Activated CD8-positive, alpha-beta memory T cell treated with anti-CD3 and anti-CD28 coated beads, Interleukin-2, amount 50 U/mL, for 4 hours (primary cell): ENCODE results near the gene CEP295NL.
"Not testable (repeated sequence)": the region's sequence is repeated elsewhere in the genome, so short reads cannot be mapped to it uniquely, and the experiment has no call there.

Experiments
- DNase-seq: peaks from one replicate; pipeline ENCODE4 v3.0.0-alpha.2; 2020

CEP295NL gene

GRCh38 chr17:78929908-78930775 is 27.1 kb upstream of the CEP295NL start:
- DNase-seq, result no peak

- no peak for DNase-seq
Measured at GRCh38 chr17:78925662-78926555, 22.9 kb upstream of the CEP295NL start.

DNA sequence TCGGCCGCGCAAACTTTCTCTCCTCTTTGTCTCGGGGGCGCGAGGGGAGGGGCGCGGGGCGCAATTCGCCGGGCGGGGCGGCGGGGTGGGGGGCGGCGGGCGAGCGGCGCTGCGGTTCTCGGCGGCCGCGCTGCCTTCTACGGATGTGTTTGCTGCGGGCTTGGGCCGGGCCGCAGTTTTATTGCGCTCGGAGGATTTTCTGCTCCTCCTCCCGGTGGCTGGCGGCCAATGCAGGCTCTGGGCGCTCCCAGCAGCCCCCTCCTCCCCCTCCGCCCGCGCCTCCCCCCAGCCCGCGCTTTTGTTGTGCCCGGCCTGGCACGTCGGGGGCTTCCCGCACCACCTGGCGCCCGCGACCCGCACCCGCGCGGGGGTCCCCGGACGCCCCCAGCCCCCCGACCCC is 22.2 kb upstream of the CEP295NL start, which contains the start of gene TIMP2:
Gene TIMP2 (minus strand): TSS at position 154 of the 400 bp plus-strand sequence. CDS start 299 bp downstream, outside the sequence.
- peak; percentile 68 for DNase-seq

GRCh38 chr17:78924481-78925151 is 21.6 kb upstream of the CEP295NL start:
- no peak for DNase-seq

DNA sequence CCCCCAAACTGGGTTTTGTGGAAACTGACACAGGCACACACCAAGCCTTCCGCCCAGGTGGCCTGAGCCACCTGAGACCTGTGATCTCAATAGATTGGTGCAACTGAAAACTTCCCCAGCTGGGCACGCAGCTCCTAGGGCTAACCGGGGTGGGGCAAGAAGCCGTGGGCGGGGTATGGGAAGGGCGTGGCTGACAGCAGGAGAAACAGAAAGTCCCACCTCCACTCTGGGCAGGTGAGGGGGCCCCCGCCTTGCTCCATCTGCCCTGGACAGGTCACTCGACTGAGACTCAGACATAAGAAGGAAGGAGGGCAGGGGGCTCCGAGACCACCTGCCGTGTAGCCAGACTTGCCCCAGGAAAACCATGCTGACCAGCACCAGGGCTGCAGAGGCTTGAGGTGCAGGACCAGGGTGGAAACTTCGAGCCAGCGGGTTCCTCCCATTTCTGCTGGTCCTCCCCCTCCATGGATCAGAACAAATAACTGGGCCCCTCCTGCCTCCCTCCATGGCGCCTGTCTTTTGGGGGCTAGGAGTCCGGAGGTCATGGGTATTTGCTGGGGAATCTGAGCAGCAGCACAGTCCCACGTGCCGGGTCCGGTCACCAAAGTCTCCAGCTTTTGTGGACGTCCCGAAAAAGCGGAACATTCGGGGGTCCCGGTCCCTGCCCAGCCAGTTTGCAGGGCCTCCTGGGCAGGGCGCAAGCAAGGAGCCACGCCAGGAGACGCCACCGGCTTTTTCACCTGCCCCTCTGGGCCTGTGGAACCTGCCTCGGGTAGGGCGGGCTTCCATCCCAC is 20.9 kb upstream of the CEP295NL start:
- DNase-seq, result peak; percentile 60

- no peak for DNase-seq
Measured at GRCh38 chr17:78922816-78923498, 20.0 kb upstream of the CEP295NL start.

GRCh38 chr17:78921437-78921971 is 18.5 kb upstream of the CEP295NL start:
- DNase-seq, result no peak

DNA sequence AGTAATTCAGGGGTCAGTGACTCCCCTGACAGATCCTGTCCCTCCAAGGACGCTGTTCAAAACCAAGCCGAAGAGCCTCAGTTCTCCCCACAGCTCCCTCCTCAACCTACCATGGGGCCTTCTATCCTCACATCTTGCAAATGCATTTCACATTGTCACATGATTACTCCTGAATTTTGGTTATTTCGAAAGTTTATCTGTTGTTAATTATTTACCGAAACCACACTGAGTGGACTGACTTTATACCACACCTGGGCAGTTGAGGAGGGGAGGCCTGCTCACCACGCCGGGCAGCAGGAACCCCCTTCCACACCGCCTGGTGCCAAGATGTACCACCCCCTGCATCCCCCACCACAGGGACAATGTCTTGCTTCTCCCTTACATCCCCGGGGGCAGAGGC is 17.5 kb upstream of the CEP295NL start:
- no peak for DNase-seq

- no peak for DNase-seq
Measured at GRCh38 chr17:78919861-78920450, 17.0 kb upstream of the CEP295NL start.

- DNase-seq, result no peak
Measured at GRCh38 chr17:78918979-78919378, 16.0 kb upstream of the CEP295NL start.

GRCh38 chr17:78917451-78918275 is 14.7 kb upstream of the CEP295NL start:
- no peak for DNase-seq

- DNase-seq, result no peak
Measured at GRCh38 chr17:78915872-78916632, 13.1 kb upstream of the CEP295NL start.

GRCh38 chr17:78913115-78913514 is 10.1 kb upstream of the CEP295NL start:
- no peak for DNase-seq

- DNase-seq, result no peak
Measured at GRCh38 chr17:78912082-78912481, 9.1 kb upstream of the CEP295NL start.

DNA sequence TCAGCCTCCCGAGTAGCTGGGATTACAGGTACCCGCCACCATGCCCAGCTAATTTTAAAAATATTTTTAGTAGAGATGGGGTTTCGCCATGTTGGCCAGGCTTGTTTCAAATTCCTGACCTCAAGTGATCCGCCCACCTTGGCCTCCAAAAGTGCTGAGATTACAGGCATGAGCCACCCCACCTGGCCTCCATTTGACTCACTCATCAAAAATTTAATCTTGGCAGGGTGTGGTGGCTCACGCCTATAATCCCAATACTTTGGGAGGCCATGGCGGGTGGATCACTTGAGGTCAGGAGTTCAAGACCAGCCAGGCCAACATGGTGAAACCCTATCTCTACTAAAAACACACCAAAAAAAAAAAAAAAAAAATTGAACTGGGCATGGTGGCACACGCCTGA is 8.5 kb upstream of the CEP295NL start:
- DNase-seq, result not testable (repeated sequence)

- DNase-seq, result no peak
Measured at GRCh38 chr17:78910497-78911284, 7.7 kb upstream of the CEP295NL start.

- DNase-seq, result no peak
Measured at GRCh38 chr17:78908426-78908825, 5.4 kb upstream of the CEP295NL start.

DNA sequence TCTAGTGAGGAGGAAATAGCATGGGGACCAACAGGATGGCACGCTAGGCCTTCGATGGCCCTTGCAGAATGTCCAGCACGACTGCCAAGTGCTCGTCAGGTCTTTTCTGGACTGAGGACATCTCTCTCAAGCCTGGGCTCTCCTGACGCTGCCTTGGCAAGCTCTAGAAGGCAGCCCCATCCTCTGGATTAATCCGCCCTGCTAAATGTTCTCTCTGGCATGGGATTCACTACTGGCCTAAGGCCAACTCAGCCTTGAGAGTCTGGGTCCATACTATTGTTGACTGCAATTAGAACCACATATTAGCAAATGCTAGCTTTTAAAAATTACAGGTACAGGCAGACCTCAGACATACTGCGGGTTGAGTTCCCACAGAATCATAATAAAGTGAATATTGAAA is 2.5 kb upstream of the CEP295NL start:
- DNase-seq, result no peak
